IPS-NIHi7 (cell line): ENCODE data around the gene MERTK.
"Not testable (repeated sequence)": the region's sequence is repeated elsewhere in the genome, so short reads cannot be mapped to it uniquely, and the experiment has no call there.

Source experiments
- DNase-seq: peaks from one replicate; pipeline ENCODE4 v3.0.0; 2012; ENCODE audit warnings: mixed read lengths; ENCODE audit errors: extremely low spot score

MERTK gene

DNA sequence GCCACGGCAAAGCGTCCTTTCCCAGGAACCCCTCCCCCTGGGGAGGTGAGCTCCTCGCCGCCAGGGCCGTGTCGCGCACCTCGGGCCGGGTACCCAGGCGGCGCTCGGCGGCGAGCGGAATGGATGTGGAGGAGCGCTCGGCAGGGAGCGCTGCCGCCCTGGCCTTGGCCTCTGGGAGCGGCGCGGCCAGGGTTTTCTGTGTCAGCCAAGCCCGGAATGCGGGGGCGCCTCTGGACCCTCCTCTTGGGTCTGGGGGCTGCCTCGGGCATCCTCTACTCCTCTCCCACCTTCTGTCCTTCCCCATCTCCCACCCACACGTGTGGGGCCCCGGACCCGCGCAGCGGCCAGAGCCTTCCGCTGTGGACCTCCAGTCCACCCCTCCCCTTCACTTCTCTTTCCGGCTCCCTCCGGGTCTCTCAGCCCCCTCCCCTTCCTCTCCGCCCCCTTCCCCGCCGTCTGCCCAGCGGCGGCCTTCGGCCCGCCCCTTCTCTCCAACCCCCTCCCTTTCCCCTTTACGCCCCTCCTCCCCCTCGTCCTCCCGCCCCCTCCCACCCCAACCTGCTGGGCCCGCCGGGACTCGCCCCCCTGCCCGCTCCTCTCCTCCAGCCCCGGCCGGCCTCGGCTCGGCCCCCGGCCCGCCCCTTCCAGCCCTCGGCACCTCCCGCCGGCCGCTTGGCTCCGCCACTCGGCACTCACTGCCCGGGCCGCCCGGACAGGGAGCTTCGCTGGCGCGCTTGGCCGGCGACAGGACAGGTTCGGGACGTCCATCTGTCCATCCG, at the start of gene MERTK:
Gene MERTK, plus strand, starts transcription at position 684 of the 779 bp plus-strand sequence. CDS start 129 bp downstream, outside the sequence.
- peak; percentile 96 for DNase-seq

DNA sequence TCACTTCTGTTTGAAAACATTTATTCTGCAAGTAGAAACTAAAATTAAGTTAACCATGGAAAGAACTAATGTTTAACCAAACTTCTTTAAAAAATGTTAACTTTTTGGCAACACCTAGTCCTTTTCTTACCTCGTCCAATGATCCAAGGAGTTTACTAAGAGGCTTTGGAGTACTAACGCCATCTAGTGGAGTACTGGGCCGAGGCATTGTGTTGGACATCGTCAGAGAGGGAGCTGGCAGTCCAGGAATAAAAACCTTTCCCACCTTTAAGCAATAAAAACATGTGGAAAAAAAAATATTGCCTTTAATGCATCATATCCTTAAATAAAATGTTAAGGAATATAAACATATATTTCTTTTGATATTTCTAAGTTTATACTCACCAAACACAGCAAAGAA, 47.8 kb upstream of the MERTK start:
- not testable (repeated sequence) for DNase-seq

DNA sequence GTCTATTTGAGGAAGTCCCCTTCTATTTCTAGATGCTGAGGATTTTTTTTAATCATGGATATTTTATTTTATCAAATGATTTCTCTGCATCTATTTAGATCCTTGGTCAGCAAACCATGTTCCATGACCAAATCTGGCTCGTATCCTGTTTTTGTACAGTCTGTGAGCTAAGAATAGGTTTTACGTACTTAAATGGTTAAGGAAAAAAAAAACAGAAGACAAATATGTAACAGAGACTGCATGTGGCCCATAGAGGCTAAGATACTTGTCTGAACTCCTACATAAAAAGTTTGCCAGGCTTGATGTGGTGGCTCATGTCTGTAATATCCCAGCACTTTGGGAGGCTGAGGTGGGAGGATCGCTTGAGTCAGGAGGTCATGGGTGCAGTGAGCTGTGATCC, 45.9 kb upstream of the MERTK start:
- not testable (repeated sequence) for DNase-seq

DNA sequence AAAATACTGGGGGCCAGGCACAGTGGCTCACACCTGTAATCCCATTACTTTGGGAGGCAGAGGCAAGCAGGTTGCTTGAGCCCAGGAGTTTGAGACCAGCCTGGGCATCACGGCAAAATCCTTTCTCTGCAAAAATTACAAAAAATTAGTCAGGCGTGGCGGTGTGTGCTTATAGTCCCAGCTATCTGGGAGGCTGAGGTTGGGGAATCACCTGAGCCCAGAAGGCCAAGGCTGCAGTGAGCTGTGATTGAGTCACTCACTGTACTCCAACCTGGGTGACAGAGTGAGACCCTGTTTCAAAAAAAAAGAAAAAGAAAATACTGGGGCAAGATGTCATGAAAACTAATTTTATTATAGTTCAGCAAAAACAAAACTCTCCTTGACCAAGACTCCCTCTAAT, 38.4 kb upstream of the MERTK start:
- DNase-seq = not testable (repeated sequence)

DNA sequence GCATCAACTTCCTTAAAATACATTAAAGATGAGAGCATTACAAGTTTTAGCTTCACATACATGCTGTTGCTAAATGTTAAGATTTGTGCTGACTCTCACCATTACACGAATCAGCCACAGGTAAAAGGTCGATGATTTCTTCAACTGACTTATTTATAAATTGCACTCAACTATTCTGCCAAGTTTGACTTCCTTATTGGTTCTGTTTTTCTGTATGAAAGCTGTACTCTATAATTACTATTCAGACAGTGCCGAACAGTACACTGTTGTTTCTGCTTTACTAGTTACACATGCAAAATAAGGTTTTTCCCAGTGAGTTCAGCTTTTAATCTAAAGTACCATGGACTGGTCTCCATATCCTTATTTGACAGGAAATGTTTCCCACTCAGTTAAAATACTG, 33.3 kb upstream of the MERTK start:
- DNase-seq = not testable (repeated sequence)

DNA sequence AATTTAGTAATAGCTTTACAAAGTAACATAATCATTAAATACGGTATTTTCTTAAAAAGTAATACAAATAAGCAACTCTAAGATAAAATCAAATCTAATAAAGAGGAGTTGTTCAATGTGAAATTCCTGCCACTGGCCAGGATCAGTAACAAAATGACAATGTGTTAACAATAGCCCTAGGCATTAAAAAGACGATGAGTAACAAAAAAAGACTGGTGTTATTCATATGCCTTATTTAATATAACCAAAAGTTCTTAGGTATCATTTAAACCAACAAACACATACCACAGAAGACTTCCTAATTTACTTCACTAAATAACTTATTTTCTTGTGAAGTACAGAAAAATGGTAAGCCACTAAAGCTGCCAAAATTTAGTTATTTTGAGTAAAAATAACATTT, 25.6 kb upstream of the MERTK start:
- DNase-seq = not testable (repeated sequence)

DNA sequence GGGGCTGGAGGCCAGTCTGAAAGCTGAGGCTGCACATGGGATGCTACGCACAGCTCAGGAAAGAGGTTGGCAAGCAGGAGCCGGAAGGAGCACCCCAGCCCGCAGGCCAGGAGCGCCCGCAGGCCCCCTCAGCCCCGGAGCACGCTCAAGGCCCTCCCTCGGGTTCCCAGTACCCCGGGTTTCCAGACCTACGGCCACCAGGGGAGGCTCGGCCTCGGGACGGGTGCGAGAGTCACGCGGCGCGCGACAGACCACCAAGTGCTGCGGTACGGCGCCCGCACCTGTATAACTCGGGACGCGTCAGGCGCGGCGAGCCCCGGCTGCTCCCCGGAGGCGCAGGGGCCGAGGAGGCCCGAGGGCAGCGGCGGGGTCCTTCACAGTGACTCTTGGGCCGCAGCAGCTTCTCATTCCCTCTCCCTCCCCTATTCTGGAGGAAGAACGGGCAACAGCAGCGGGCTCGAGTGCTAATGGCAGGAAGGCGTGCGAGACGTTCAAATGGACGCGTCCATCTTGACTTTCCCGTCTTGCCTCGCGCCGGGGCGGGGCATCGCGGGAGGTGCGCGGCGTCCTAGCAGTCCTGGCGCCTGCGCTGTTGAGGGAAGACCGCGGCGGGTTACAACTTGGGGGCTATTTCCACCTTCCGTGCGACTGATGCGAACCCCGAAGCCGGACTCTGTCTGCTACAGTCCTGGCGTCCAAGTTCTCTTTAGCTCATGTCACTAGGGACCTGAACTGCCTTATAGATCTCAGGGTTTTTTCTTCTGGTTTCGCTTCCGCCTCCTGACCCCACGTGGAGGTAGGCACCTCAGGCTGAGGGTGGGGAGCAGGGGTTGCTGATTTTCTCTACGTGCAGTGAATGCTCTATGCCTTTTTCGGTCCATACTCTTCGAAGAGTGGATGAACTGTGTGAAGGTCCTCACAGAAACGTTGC, 14.5 kb upstream of the MERTK start, which contains the start of gene ANAPC1:
Gene ANAPC1, minus strand, starts transcription at position 533 of the 931 bp plus-strand sequence. CDS start 3,368 bp downstream, outside the sequence.
- DNase-seq = peak; percentile 87

DNA sequence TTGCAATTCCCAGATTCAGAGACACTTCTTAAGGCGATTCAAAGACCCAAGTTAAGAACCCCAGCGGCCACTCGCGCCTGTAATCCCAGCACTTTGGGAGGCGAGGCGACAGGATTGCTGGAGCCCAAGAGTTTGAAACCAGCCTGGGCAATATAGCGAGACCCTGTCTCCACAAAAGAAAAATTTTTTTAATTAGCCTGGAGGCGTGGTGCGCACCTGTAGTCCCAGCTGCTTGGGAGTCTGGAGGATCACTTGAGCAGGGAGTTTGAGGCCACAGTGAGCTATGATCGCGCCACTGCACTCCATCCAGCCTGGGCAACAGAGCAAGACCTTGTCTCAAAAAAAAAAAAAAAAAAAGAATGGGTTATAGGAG, 13.8 kb upstream of the MERTK start:
- no peak for DNase-seq

DNA sequence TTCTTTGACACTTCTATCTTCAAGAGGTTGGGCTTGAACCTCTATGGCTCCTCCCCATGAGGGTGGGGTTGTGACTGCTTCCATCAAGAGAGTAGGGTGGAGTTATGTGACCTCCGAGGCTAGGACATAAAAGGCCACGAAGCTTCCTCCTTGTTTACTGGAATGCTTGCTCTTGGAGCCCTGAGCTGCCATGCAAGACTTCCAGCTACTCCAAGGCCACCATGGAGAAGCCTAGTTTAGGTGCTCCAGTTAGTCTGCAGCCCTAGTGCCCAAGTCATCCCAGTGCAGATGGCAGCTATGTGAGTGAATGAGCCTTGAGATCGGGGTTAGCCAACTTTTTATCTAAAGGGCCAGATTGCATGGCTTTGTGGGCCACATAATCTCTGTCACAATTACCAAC, 2.4 kb upstream of the MERTK start:
- DNase-seq = no peak

DNA sequence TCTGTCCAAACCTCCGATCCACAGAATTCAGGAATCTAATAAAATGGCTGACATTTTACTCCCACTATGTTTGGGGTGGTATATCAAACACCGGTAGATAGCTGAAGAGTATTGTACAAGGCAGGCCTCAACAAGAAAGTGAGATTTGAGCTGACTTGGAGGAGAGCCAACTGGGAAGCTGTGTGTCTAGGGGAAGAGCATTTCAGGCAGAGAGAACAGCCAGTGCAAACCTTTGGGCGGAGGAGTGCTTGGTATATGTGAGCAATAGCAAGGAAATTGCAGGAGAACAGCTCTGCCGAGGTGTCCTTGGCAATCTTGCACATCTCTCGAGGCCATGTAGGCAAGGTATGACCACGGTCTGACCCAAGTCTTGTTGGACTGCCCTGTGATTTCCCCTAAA, 1.8 kb upstream of the MERTK start:
- no peak for DNase-seq

DNA sequence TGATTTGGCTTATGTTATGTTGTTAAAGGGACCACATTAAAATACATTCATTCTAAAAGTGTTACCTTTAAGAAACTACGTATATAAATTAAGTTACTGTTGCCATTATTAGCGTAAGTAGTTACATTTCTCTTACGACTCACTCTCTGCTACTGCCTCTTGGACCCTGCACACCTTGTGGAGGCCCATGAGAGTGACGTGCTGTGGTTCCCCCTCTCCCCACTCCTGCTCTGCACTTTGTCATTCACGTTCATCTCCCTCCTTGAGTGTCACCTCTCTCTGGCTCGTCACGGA, 830 bp upstream of the MERTK start:
- no peak for DNase-seq

DNA sequence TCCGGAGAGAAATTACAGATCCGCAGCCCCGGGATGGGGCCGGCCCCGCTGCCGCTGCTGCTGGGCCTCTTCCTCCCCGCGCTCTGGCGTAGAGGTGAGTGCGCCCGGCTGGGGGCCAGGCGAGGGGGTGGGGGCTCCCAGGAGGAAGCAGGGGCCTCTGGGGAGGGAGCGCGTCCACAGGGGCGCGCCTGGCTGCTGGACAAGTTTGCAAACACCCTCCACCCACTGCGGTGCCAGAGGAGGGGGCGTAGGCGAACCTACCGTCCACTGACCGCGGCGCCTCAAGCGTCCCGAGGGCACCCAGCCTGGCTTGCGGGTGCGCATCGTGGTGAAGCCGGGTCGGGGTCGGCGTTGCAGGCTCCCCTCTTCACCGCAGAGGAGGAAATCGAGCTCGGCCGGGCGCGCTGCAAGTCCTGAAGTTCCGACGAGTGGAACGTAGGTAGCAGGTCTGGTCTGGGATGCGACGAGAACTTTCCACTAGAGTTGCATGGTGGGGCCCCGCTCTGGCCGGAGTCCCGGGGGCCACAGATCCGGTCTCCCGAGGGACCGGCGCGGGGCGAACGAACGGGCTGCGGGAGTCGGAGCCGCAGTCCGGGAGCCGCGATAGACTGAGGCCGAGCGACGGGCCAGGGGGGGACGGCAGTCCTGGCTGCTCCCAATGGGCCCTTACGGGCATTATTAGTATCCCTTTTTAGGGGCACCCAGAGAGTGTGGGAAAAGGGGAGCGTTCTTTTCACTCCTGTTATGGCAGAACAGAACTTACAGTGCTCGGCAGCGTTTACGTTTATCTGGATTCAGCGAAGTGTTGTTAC, 502 bp downstream of the MERTK start:
- DNase-seq = peak; percentile 53

DNA sequence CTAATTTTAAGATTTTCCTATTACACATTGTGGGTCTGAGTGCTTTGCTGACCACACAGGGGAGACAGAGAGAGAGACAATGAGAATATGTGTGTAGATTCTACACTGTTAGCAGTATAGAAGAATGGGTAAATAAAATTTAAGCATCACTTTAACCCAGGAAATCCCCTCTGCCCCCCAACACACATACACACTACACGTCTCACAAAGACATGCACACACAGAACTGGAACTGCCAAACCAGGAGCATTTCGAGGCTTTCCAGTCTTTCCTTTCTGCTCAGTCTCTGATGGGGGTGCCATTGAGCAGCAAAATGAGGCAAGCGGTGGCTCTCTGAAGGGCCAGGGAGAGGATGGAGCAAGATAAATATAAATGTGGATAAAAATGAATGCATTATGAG, 2.5 kb downstream of the MERTK start:
- no peak for DNase-seq

DNA sequence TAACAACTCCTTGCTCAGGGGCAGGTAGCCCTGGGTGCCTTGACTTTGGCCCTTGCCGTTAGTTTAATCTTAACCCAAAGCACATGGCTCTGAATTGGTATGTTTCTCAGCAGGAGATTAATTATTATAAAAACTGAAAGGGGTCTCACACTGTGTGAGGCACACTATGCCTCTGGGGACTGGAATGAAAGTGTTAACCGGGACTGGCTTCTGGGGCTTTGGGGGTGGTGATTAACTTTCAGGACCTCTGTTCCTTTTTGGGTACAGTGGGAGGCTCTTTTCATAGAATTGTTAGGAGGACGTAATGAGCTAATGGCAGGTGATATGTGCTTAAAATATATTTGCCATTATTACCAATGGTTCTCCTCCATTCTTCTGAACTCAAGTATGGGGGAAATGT, 5.1 kb downstream of the MERTK start:
- DNase-seq = no peak

DNA sequence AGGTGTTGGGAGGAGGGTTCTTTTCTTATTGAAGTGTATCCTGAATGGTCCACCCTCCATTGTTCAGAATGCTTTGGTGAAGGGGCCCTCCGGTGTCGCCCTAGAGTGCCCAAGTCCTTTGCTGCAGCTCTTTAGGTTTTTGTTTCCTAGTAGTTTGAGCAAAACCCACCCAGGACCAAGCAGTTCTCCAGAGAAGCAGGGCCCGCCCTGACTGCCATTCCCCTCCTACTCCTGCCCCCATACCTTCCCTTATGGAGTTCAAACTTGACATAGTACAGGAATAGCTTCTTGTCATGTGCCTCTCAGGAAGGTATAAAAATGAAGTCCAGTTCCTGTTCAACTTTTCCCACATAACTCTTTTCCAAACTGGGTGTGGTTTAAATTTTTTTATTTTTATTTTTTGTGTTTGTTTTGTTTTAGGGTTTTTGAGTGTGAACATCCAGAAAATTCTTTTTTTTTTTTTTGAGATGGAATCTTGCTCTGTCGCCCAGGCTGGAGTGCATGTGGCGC, 5.6 kb downstream of the MERTK start:
- no peak for DNase-seq

DNA sequence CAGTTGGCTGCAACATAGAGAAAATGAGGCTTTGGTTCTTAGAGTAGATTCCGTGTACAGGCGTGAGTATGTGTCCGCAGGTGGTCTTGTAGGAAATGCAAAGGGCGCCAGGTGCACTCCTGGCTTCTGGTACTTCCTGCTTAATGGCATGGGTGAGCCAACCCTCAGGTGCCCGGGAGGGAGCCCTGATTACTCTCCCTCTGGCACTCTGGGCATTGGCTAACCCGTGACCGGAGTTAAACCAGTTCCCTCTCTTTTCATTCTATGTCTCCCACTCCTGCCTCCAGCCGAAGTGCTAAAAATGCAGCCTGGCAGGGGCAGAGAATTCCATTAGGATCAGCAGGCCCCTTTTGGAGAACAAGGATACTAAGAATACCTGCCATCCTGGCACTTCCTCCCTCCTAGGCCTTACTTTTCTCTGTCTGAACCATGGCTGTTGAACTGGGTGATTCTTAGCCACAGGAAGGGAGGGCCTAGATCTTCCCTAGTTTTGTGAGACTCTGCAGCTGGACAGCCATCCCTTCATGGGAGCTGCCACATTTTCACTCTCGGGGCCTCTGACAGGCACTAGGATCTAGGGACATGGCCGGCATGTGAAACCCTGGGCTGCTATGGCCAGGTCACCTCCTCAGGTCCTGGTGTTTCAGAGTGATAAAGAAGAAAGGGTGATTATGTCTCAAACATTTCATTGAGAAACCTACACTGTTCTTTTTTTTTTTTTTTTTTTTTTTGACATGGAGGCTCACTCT, 6.5 kb downstream of the MERTK start:
- DNase-seq = no peak

DNA sequence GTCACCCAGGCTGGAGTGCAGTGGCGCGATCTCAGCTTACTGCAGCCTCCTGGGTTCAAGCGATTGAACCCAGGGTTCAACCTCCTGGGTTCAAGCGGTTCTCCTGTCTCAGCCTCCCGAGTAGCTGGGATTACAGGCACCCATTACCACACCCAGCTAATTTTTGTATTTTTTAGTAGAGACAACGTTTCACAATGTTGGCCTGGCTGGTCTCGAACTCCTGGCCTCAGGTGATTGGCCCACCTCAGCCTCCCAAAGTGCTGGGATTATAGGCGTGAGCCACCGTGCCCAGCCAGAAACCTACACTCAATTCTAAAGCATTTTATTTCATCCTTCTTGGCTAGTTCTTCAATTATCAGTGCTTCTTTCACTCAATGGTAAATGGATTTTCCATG, 7.1 kb downstream of the MERTK start:
- not testable (repeated sequence) for DNase-seq

DNA sequence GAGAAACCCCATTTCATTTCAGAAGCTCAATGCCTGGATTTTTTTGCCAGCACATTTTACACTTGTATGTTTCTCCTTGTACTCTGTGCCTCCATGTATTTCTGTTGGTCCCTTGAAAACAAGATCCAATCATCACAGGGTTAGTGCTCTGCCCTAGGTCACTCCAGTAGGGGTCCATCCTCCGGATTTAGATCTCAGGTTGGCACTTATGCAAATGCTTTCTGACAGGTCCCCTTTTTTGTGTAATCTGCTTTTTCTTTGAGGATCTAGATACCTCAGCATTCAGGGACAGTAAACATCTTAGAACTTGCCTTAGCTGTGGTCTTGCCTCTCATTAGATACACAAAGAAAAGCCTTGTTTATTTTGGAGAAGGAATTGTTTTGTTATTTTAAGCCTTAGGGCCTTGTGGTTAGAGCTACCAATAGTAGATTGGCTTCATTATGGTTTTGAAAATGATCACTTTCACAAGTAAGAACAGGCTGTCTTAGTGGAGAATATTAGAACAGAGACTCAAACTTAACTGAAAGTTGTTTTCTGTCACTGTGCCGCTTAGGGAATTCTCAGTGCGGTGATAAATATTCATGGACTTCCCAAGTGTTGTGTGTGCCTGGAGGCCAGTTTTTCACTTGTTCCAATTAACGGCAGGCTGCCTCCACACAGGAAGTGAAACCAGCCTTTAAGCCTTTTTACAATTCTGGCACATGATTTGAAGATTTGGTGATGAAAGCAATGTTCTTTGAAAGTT, 7.8 kb downstream of the MERTK start:
- no peak for DNase-seq

DNA sequence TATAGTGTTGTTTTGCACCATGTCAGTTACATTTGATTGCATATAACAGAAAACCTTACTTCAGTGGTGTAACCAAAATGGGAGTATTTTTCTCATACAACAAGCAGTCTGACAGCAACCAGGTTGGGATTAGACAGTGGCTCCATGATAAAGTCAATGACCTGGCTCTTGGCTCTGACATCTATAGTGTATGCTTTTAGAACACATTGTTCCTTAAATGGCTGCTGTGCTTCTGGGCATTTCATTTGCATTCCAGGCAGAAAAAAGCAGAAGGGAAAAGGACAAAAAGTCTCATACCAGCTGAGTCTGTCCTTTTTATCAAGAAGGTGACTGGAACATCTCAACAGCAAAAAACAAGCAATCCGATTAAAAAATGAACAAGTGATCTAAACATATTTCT, 10.2 kb downstream of the MERTK start:
- DNase-seq = no peak

DNA sequence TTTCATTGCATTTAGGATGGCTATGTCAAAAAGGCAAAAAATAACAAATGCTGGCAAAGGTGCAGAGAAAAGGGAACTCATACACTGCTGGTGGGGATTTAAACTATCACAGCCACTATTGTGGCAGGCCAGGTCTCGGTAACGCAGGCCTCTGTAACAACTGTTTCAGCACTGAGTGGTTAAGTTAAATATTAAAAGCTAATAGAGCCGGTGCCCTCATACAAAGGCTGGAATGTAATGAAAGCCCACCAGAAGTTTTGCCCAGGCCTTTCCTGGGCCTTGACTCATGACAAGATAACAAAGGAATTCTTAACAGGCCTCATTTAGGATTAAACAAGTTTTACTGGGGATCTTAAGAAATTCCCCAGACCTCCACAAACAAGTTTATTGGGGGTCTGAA, 10.7 kb downstream of the MERTK start:
- DNase-seq = no peak
